Stimulated activated CD4-positive, alpha-beta T cell treated with anti-CD3 and anti-CD28 coated beads, Interleukin-2, amount 100 ng/mL, for 24 hours (primary cell): ENCODE results near the gene LYRM4.
"Not testable (repeated sequence)": the region's sequence is repeated elsewhere in the genome, so short reads cannot be mapped to it uniquely, and the experiment has no call there.

Source experiments
- DNase-seq, 2 donors: peaks; one replicate each; pipeline ENCODE4 v3.0.0-alpha.2; 2020

Gene LYRM4

DNA sequence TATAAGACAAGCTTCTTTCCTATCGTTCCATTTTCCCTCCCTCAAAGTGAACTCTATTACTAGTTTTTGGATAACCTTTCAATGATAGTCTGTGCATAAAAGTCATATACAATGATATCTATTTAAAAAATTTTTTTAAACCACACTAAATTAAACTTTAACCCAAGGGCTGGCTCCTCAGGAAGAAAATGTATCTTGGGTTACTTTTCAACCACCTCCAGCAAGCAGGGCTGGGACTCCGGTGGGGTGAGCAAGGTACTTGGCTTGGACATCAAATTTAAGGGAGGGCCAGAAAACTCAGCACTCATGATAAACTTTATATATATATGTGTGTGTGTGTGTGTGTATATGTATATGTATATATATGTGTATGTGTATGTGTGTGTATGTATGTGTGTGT is 189.5 kb downstream of the LYRM4 start:
- no peak for DNase-seq

DNA sequence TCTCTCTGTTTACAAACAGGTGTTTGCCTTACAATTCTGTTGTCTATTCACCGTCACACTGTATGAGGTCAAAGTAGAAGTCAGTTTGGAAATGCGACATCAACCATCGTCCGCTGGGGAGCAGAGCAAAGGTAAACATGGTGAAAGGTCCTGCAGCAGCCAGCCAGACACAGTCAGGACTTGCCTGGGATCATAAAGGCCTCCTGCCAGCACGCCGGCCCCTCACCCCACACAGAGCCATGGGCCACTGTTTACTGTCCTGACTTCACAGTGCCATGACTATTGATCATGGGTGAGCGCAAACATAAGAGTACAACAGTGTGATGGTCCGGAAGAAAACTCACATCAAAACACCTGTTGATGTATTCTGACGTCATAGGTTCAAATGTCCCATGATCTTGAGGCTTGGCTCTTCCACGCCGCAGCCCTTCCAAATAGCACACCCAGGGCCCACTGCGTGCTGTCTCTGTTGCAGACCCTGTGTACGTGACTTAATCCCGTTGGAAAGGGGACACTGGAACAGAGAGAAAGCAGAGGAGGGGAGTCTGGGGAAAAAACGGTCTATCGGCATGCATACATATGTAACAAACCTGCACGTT is 192.5 kb downstream of the LYRM4 start:
- DNase-seq: no peak

DNA sequence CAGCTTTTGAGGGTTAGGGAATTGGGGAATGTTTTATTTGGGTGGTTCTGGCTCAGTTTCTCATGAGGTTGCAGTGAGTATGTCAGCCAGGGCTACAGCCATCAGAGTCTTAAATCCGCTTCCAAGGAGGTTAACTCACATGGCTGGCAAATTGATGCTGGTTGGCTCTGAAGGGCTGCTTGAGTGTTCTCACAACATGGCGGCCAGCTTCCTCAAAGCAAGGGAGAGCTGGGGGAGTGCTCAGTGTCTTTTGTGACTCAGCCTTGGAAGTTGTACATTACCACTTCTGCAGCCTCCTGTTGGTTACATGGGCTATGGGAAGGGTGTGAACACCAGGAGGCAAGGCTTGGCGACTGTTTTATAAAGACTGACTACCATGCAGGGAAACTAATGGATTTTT is 193.4 kb downstream of the LYRM4 start:
- DNase-seq: no peak

DNA sequence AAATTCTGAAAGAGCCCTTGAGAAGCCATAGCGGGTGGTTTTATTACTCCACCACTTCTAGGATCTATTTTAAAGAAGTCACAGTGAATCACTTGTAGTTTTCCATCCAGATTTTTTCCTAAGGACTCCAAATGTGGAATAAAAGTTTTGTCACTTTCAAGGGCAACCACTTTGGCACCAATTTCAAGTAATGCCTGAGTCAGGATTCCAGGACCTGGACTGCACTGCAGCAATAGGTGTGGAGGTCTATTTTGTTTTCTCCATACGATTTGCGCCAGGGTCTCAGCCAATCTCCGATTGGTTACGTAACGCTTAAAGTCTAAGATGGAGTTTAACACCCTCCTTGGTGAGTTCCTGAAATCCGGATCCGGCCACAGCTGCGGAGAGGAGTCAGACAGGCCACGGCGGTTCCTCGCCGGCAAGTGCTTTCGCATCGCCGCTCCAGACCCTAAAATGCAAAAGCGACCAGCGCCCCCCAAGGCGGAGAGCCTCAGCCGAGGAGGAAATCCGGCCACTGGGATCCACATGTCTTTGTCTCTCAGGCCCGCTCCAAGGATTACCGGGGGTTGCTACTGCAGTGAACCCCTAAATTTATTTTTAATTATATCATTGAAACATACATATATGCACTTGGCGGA is 194.2 kb downstream of the LYRM4 start:
- no peak for DNase-seq

DNA sequence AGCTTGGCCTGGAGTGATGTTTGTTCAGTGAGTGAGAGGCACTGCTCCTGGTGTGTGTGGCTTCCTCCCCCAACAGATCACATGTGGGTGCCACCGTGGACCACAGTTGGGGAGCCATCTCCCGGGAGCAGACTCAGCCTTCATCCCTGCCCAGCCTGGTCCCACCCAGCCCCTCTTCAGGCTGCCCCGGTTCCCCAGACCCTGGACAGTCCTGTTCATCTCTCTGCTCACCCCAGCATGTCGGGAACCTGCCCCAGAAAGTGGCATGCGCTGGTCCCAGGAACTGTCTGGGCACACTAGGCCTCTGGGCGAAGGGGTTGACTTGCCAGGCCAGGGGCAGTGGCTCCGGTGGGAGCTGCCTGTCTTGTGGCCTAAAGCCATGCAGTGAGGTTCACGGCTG is 197.1 kb downstream of the LYRM4 start:
- DNase-seq: no peak

DNA sequence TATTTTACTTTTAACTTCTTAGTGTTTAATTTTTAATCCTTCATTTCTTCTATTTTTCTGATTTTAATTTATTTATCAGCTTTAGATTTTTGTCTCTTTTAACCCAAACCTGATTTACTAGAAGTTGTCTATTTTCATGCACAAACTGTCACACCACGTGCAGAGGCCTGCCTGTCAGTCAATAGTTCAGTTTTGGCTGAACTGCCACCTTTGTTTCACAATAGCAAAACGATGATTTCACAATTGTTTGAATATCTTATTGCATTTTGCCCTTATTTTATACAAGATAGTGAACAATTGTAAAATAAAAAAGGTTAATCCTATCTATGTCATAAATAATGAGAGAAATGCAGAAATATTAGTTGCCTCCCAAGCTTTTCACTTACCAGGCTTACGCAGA is 199.6 kb downstream of the LYRM4 start:
- no peak for DNase-seq

DNA sequence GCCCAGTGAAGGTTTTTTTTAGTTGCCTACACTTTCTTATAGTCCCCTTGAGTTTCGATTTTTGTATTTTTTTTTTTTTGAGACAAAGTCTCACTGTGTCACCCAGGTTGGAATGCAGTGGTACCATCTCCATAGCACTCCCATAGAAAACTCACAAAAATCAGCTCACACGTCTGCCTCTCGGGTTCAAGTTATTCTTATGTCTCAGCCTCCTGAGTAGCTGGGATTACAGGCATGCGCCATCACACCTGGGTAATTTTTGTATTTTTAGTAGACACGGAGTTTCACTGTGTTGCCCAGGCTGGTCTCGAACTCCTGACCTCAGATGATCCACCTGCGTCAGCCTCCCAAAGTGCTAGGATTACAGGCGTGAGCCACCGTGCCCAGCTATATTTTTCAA is 200.3 kb downstream of the LYRM4 start:
- not testable (repeated sequence) for DNase-seq

DNA sequence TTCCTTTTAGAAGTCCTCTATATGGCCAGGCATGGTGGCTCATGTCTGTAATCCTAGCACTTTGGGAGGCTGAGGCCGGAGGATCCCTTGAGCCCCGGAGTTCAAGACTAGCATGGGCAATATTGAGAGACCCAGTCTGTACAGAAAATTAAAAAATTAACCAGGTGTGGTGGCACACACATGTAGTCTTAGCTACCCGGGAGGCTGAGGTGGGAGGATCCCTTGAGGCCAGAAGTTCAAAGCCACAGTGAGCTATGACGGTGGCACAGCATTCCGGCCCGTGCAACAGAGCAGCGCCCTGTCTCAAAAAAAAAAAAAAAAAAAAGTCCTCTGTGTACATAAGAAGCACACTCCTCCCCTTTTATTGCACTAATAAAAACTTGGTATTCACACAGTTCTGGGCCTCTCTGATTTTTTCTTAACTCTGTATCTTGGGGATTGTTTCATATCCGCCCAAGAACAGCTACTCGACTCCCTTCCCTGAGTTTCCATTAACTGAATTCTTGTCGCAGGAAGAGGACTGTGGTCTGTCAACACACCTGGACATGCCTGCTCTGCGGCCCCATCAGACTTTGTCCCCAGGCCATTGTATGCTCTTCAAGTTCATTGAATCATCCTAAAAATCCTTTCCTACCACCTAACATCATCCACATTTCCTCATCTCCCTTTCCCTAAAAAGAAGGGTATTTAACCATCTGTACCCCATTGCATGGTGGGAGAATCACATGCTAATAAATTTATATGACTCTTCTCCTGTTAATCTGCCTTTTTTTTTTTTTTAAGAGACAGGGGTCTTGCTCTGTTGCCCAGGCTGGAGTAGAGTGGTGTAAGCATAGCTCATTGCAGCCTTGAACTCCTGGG is 201.5 kb downstream of the LYRM4 start:
- no peak for DNase-seq
